K562 (cell line): ENCODE data around the gene ATP23. TPM values are rescaled to one million over a fixed set of nuclear protein-coding genes. Genes with fewer than 3 reads are reported as not detected.
A peak's percentile ranks its signal among the peaks of the same experiment; 100 is the strongest.

Experiments
- ZNF224 ChIP-seq: sonication (generic); formaldehyde crosslinking; IDR thresholded peaks from 2 replicates; pipeline ENCODE4 v1.8.0; 2022; ENCODE audit warnings: mild to moderate bottlenecking, missing genetic modification reagents
- ZNF316 ChIP-seq: fragments of 450-650 bp; IDR thresholded peaks from 2 replicates; pipeline ENCODE4 v1.6.1; 2016
- polyA plus RNA-seq, 8 experiments: library from polyadenylated mRNA; depleted of rRNA in 4 of 8; stranded (reverse) in 5 of 8; unstranded in 3 of 8; fragments of >200 nt; fragmentation: Nextera tagmentation in 2 of 8; fragmentation: Illumina TruSeq in 1 of 8; extraction: Ambion mirVana in 2 of 8; extraction: Trizol in 1 of 8; gene quantifications; 2 replicates each; pipeline versions ENCODE4 v1.2.1 to v1.2.3, GENCODE V29; 2011 to 2014; ENCODE audit warnings: inconsistent platforms in 1 of 8, missing spikeins in 1 of 8
- total RNA-seq, 7 experiments: library from RNA; depleted of rRNA in 6 of 7; stranded (reverse); fragments of >200 nt in 6 of 7; fragmentation: Illumina TruSeq in 2 of 7; extraction: Trizol in 2 of 7; gene quantifications; 2 replicates each; pipeline versions ENCODE4 v1.2.1 to v1.2.3, GENCODE V29; 2011 to 2021; ENCODE audit warnings: low replicate concordance in 1 of 7
- TF ChIP-seq, protein P1 (sequence below): fragments of 450-650 bp; IDR thresholded peaks from 2 replicates; pipeline ENCODE4 v1.6.1; 2016; ENCODE audit warnings: mild to moderate bottlenecking, moderate library complexity

Gene ATP23
- total and polyA plus RNA-seq, 9 of the 15 experiments (the other 6 are each of a cell fraction or from before 2014, with no cell fraction given) = 8.3 to 53.7 (median 28.5) TPM

DNA sequence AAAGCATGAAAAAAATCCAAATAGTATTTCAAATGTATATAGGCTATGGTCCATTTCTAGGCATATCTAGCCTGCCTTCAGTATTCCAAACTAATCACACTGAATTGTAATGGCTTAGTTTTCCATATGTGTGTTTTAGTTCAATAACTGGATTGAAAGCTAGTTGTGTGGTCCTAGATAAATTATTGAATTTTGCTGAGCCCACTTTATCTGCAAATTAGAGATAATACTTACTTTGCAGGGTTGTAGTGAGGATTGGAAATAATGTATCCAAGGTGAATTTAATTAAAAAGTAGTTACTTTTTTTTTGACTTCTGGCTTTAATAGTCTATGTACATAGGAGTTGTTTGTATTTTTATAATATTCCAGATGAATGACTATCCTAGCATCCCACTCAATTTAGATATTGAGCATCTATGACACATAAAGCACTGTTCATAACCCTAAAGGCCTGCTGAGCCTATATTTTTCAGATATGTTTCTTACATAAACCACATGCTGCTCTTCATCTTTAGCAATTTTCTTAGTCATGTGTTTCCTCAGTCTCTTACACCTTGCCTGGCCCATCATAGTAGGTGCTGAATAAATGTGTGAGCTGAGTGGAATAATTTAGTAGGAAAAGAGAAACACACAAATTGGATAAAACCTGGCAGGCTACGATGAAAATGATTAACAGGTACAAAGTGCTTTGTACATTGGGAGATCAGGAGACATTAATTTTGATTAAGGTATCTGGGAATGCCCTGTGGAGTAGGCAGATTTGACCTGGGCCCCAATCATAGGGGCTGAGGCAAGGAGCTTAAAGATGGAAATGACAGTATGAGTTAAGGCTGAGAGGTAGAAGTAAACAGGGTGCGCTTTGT lies 1.1 kb upstream of the ATP23 start (continued):
- TF ChIP-seq, protein P1, sequence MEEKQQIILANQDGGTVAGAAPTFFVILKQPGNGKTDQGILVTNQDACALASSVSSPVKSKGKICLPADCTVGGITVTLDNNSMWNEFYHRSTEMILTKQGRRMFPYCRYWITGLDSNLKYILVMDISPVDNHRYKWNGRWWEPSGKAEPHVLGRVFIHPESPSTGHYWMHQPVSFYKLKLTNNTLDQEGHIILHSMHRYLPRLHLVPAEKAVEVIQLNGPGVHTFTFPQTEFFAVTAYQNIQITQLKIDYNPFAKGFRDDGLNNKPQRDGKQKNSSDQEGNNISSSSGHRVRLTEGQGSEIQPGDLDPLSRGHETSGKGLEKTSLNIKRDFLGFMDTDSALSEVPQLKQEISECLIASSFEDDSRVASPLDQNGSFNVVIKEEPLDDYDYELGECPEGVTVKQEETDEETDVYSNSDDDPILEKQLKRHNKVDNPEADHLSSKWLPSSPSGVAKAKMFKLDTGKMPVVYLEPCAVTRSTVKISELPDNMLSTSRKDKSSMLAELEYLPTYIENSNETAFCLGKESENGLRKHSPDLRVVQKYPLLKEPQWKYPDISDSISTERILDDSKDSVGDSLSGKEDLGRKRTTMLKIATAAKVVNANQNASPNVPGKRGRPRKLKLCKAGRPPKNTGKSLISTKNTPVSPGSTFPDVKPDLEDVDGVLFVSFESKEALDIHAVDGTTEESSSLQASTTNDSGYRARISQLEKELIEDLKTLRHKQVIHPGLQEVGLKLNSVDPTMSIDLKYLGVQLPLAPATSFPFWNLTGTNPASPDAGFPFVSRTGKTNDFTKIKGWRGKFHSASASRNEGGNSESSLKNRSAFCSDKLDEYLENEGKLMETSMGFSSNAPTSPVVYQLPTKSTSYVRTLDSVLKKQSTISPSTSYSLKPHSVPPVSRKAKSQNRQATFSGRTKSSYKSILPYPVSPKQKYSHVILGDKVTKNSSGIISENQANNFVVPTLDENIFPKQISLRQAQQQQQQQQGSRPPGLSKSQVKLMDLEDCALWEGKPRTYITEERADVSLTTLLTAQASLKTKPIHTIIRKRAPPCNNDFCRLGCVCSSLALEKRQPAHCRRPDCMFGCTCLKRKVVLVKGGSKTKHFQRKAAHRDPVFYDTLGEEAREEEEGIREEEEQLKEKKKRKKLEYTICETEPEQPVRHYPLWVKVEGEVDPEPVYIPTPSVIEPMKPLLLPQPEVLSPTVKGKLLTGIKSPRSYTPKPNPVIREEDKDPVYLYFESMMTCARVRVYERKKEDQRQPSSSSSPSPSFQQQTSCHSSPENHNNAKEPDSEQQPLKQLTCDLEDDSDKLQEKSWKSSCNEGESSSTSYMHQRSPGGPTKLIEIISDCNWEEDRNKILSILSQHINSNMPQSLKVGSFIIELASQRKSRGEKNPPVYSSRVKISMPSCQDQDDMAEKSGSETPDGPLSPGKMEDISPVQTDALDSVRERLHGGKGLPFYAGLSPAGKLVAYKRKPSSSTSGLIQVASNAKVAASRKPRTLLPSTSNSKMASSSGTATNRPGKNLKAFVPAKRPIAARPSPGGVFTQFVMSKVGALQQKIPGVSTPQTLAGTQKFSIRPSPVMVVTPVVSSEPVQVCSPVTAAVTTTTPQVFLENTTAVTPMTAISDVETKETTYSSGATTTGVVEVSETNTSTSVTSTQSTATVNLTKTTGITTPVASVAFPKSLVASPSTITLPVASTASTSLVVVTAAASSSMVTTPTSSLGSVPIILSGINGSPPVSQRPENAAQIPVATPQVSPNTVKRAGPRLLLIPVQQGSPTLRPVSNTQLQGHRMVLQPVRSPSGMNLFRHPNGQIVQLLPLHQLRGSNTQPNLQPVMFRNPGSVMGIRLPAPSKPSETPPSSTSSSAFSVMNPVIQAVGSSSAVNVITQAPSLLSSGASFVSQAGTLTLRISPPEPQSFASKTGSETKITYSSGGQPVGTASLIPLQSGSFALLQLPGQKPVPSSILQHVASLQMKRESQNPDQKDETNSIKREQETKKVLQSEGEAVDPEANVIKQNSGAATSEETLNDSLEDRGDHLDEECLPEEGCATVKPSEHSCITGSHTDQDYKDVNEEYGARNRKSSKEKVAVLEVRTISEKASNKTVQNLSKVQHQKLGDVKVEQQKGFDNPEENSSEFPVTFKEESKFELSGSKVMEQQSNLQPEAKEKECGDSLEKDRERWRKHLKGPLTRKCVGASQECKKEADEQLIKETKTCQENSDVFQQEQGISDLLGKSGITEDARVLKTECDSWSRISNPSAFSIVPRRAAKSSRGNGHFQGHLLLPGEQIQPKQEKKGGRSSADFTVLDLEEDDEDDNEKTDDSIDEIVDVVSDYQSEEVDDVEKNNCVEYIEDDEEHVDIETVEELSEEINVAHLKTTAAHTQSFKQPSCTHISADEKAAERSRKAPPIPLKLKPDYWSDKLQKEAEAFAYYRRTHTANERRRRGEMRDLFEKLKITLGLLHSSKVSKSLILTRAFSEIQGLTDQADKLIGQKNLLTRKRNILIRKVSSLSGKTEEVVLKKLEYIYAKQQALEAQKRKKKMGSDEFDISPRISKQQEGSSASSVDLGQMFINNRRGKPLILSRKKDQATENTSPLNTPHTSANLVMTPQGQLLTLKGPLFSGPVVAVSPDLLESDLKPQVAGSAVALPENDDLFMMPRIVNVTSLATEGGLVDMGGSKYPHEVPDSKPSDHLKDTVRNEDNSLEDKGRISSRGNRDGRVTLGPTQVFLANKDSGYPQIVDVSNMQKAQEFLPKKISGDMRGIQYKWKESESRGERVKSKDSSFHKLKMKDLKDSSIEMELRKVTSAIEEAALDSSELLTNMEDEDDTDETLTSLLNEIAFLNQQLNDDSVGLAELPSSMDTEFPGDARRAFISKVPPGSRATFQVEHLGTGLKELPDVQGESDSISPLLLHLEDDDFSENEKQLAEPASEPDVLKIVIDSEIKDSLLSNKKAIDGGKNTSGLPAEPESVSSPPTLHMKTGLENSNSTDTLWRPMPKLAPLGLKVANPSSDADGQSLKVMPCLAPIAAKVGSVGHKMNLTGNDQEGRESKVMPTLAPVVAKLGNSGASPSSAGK = peak; percentile 18; the same call in 1 of the 2 replicates
- TF ChIP-seq ZNF316 (peak; percentile 72), ZNF224 (CRISPR knock-in tag) (no peak)
